ENCODE measurements around the gene CDK5RAP1. TPM values are rescaled to one million over a fixed set of nuclear protein-coding genes. Genes with fewer than 3 reads are reported as not detected.
"Not testable (repeated sequence)": the region's sequence is repeated elsewhere in the genome, so short reads cannot be mapped to it uniquely, and the experiment has no call there.

CDK5RAP1 gene
- total RNA-seq, 4 donors from 2014 or later: 15.1 to 26.2 (median 17.8) TPM

- no peak for TF ChIP-seq CTCF (IDR thresholded peaks at IDR 0.05)
- DNase-seq (ENCODE audit: low spot score) (no peak), ATAC-seq (ENCODE audit: low FRiP score) (no peak)
Observed at GRCh38 chr20:33393609-33394008, 7.7 kb downstream of the CDK5RAP1 start.

- TF ChIP-seq CTCF (IDR thresholded peaks at IDR 0.05): no peak
- ATAC-seq (ENCODE audit: low FRiP score): no peak
- no peak for DNase-seq (ENCODE audit: low spot score)
Observed at GRCh38 chr20:33391722-33392415, 9.4 kb downstream of the CDK5RAP1 start.

- not testable (repeated sequence) for DNase-seq (ENCODE audit: low spot score); ATAC-seq (ENCODE audit: low FRiP score)
Observed at GRCh38 chr20:33389326-33389725, 12.0 kb downstream of the CDK5RAP1 start.

- no peak for TF ChIP-seq CTCF (IDR thresholded peaks at IDR 0.05)
- no peak for ATAC-seq (ENCODE audit: low FRiP score)
Observed at GRCh38 chr20:33388268-33388667, 13.1 kb downstream of the CDK5RAP1 start.

GRCh38 chr20:33387177-33387576 lies 14.1 kb downstream of the CDK5RAP1 start:
- ATAC-seq (ENCODE audit: low FRiP score): no peak
- no peak for TF ChIP-seq CTCF (IDR thresholded peaks at IDR 0.05)
- no peak for DNase-seq (ENCODE audit: low spot score)

More at GRCh38 chr20:33388268-33388667, 13.1 kb downstream of the CDK5RAP1 start:
- DNase-seq (ENCODE audit: low spot score): no peak

- DNase-seq (ENCODE audit: low spot score): no peak
- TF ChIP-seq CTCF (IDR thresholded peaks at IDR 0.05): no peak
- ATAC-seq (ENCODE audit: low FRiP score): no peak
Observed at GRCh38 chr20:33386673-33387072, 14.6 kb downstream of the CDK5RAP1 start.

- DNase-seq (ENCODE audit: low spot score) (no peak), ATAC-seq (ENCODE audit: low FRiP score) (no peak)
- TF ChIP-seq CTCF (IDR thresholded peaks at IDR 0.05): no peak
Observed at GRCh38 chr20:33377366-33377765, 24.0 kb downstream of the CDK5RAP1 start.

Data from omental fat pad (tissue), 4 donors.